Measurements from ENCODE around the gene GTF3C4.

Gene GTF3C4, protein sequence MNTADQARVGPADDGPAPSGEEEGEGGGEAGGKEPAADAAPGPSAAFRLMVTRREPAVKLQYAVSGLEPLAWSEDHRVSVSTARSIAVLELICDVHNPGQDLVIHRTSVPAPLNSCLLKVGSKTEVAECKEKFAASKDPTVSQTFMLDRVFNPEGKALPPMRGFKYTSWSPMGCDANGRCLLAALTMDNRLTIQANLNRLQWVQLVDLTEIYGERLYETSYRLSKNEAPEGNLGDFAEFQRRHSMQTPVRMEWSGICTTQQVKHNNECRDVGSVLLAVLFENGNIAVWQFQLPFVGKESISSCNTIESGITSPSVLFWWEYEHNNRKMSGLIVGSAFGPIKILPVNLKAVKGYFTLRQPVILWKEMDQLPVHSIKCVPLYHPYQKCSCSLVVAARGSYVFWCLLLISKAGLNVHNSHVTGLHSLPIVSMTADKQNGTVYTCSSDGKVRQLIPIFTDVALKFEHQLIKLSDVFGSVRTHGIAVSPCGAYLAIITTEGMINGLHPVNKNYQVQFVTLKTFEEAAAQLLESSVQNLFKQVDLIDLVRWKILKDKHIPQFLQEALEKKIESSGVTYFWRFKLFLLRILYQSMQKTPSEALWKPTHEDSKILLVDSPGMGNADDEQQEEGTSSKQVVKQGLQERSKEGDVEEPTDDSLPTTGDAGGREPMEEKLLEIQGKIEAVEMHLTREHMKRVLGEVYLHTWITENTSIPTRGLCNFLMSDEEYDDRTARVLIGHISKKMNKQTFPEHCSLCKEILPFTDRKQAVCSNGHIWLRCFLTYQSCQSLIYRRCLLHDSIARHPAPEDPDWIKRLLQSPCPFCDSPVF

DNA sequence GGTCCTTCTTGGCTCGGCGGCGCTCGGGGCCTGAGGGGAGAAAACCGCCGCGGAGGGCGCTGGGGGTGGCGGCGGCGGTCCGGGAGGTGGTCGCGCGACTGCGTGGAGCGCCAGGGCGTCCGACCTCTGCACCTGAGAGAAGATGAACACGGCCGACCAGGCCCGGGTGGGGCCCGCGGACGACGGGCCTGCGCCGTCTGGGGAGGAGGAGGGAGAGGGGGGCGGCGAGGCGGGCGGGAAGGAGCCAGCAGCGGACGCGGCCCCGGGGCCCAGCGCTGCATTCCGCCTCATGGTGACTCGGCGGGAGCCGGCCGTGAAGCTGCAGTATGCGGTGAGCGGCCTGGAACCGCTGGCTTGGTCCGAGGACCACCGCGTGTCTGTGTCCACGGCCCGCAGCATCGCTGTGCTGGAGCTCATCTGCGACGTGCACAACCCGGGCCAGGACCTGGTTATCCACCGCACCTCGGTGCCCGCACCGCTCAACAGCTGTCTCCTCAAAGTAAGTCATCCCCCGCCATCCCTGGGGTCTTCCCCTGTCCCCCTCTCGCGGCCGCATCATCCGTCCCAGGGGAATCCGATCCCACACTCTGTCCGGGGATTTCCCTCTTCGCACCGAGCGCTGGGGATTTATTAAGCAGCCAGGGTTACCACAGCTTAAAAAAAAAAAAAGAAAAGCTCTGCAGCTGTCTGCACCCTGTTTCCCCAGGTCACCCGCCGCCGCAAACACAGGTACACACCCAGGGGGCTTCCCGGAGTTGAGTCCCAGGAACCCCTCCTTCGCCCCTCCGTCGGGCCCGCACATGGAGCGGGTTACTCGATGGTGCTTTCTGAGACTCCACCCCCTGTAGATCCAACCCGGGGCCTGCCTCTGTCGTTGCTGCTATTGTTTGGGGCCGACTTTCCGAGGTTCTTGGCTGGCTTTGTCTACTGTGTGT lies at the start of gene GTF3C4:
Gene GTF3C4 (plus strand): TSS at position 8 of the 935 bp plus-strand sequence. CDS start 135 bp downstream, at position 143.
- FAIRE-seq, result no peak

DNA sequence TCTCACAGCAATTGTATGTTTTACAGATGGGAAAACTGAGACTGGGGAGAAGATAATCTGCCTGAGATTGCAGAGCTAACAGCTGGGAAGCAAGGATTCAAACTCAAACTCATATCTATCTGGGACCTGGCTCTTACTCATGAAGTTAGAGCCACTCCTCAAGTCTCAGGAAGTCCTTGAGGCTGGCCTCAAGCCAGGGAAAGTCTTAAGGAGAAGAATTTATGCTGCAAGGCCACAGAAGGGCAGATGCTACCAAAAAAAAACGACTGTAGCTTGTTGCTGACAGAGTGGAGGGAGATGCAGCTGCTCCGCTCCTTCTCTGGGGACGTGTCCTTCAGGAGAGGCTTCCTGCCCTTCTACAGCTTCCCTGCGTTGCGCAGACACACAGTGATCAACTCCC lies 48.1 kb upstream of the GTF3C4 start:
- FAIRE-seq, result no peak

DNA sequence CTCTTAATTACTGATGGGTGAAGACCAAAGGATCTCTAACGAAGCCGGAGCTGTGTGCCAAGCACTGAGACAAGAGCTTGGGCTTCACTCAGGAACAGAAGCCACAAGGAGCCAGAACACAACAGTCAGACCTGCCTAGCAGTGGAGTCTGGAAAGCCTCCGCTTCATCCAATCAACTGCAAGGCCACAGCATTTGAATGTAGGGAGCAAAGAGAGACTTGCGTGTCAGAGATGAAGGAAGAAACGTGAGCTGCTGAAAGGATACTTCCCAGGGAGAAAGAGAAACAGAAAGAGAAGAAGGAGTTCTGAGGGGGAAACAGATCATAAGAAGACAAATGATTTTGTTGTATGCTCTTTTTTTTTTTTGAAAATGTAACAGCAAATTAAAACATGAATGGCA lies 44.0 kb upstream of the GTF3C4 start:
- no peak for FAIRE-seq

DNA sequence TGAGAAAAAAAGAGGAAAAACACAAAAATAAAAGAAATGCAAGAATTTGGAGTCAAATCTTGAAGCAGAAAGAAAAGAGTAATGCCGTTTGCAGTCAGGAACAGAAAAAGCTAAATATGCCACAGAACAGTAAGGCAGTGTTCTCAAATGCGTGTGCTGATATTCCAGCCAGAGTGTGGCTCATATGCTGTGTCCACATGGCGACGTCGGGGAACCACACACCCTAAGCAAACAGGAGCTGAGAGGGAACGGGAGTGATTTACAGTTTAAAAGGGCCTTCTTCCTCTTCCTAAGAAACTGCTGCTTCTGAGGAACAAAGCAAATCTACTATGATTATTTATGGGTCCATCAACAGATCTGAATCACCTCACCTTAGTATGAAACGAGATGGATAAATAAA lies 43.2 kb upstream of the GTF3C4 start:
- FAIRE-seq, result peak; percentile 86

DNA sequence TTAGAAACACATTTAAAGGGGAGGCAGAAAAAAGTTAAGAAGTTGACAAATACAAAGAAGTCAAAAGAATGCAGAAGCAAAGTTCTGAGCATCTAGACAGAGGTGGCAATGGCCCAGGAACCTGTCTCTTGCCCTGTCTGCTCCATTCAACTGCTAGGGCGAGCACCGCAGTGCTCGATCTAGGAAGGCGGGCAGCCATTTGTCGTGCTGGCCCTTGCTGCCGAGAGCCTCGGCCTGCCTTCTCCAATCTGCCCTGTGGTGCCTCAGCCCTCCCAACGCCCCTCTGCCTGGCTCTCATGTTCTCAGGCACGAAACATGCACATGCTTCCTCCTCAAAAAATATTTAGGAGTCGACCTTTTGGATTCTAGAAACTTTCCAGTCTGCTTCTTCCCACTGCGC lies 42.7 kb upstream of the GTF3C4 start:
- FAIRE-seq, result no peak

DNA sequence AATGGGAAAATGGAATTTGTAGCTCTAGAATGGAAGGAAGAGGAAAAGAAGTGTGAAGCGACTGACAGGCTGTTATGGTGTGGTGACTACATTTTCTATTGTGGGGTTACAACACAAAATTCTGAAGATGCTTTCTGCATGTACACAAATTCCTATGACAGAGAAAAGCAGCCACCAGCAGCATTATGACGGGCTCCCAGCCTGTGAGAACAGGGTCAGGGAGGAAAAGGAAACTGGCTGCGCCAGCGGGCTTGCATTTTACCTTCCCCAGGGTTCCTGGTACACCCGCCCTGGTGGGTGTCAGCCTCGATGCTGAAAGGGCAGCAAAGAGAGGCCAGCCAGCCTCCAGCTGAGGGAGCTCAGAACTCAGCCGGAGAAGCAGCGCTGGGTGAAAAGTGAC lies 41.5 kb upstream of the GTF3C4 start:
- no peak for FAIRE-seq

- FAIRE-seq, result no peak
Observed at GRCh38 chr9:132630116-132630515, 40.1 kb upstream of the GTF3C4 start.

DNA sequence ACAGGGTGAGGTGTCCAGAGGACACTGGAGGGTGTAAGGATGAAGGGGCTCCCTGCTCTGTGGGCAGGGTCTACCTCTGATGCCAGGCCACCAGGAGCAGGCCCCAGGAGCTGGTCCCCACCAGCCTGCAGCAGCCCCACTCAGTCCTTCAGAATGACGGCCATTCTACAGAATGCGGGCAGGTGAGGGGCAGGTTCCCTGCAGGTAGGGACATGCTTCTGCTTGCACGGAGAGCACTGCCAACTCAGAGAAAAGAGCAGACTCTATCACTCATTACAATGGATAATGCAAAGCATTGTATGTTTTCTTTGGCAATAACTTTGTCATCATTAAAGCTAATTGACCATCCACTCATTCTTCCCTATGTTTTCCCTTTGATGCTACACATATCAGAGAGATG lies 39.5 kb upstream of the GTF3C4 start:
- FAIRE-seq, result no peak

DNA sequence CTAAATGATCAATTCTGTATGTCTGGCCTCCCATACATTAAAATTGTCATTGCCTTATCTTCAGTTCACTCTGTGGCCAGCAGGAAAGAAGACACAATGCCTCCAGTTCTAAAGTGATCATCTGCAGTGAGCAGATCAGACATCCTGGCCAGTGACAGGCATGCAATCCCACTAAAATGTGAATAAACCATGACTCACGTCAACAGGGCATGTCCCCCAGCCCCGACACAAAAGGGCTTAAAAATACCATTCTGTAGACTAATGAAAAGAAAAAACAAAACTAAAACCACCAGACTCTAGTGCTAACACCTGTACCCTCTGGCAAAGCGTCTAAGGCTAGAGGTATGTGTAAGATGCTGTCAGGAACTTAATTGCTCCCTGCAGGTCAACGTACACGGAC lies 39.0 kb upstream of the GTF3C4 start:
- FAIRE-seq, result no peak

- no peak for FAIRE-seq
Observed at GRCh38 chr9:132631685-132632084, 38.6 kb upstream of the GTF3C4 start.

GRCh38 chr9:132632413-132633129 lies 37.7 kb upstream of the GTF3C4 start:
- FAIRE-seq, result no peak

DNA sequence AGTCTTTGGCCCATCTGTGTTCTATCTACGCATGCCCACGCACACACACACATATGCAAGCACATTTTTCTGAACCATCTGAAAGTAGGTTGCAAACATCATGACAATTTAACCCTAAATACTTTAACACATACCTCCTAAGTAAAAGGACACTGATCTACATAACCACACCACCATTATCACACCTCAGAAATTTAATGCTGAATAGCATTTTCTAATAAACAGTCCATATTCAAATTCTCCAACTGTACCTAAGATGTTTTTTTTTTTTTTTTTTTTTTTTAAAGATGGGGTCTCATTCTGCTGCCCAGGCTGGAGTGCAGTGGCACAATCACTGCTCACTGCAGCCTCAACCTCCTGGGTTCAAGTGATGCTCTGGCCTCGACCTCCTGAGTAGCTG lies 35.9 kb upstream of the GTF3C4 start:
- FAIRE-seq, result no peak

DNA sequence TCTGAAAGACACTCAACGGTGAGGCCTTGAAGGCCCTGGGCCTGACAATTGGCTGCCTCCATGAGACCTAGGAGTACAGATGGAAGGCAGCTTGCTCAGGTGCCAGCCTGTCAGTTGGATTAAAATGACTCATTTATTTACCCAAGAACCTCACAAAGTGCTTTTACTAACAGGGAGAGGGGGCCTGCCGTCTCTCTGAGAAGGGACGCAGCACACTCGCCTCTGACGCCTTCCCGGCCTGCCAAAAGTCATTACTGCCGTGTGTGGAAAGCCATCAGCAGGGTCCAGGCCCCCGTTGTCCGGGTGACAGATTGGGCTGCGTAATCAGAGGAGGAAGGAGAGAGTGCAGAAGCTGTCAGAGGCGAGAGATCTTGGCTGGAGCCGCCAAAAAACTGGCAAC lies 32.9 kb upstream of the GTF3C4 start:
- FAIRE-seq, result peak; percentile 97

GRCh38 chr9:132637801-132638200 lies 32.5 kb upstream of the GTF3C4 start:
- no peak for FAIRE-seq

DNA sequence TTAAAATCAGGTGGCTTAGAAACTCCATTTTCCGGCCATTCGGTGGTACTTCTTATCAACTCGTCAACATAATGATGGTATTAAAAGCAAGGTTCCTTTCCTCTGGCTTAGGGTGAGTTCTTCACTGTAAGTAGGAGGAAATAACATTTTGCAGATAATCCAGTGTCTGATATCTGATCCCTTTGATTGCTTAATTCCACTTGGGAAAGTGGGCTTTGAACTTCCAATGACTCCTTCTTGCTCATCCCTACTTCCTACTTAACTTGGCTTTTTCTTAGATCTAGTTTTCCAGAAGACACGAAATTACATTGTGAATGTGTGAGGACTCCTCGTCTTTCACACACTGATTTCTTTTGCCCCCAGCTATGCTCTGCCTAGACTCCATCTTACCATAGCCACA lies 32.0 kb upstream of the GTF3C4 start:
- peak; percentile 60 for FAIRE-seq

- FAIRE-seq, result no peak
Observed at GRCh38 chr9:132639322-132639721, 30.9 kb upstream of the GTF3C4 start.

DNA sequence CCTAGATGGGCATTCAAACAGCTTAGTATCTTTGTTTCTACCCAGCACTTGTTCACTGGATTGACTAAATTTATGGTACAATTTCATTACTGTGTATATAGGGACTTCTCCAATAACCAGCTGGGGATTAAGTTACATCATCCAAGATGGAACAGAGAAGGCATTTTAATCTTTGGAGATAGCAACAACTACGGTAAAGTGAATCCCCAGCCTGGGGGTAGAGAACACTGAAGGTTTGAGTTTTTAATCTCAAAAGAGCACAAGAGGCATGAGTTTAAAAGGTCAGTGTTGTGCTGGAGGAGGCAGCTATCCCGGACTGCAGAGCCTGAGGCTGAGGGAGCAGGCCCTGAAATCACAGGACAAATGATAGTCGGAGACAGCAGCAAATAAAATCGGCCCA lies 29.0 kb upstream of the GTF3C4 start:
- FAIRE-seq, result no peak

GRCh38 chr9:132644251-132644650 lies 26.0 kb upstream of the GTF3C4 start:
- no peak for FAIRE-seq

DNA sequence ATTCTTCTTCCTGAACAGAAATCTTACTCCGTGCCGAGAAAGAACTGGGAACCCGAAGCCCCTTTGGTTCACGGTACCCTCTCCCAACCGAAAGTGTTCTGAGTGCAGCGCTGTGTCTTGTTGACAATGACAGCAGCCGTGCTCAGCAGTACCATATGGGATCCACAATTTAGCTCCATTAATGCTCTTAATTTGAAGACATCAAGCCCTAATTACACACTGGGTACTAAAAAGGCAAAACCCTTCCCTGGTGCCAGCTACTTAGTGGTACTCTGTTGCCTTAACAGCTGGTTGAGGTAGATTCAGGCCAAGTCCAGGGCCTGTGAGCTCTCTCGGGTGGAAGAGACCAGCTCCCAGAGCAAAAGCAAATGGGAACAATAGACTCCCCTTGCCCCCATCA lies 25.0 kb upstream of the GTF3C4 start:
- FAIRE-seq, result peak; percentile 93

- no peak for FAIRE-seq
Observed at GRCh38 chr9:132645711-132646110, 24.6 kb upstream of the GTF3C4 start.

GRCh38 chr9:132646726-132647125 lies 23.5 kb upstream of the GTF3C4 start:
- no peak for FAIRE-seq

- no peak for FAIRE-seq
Observed at GRCh38 chr9:132647355-132647754, 22.9 kb upstream of the GTF3C4 start.
